Smooth muscle cell of the brain vasculature (primary cell): Measurements from ENCODE around the gene RNF19B.

Experiments
- DNase-seq: peaks from one replicate; pipeline ENCODE4 v3.0.0-alpha.2; 2012; ENCODE audit warnings: low read depth, low spot score

Gene RNF19B

GRCh38 chr1:32901823-32902534, 62.6 kb downstream of the RNF19B start:
- no peak for DNase-seq

- DNase-seq = no peak
These were observed 63.4 kb downstream of the RNF19B start, which contains the start of gene TMEM54 for GRCh38 chr1:32900956-32901822. TMEM54 (minus strand) TSS chr1:32901389; CDS start chr1:32901238, 151 bp downstream.

GRCh38 chr1:32900371-32900955, 64.1 kb downstream of the RNF19B start:
- no peak for DNase-seq

GRCh38 chr1:32899586-32900296, 64.9 kb downstream of the RNF19B start:
- DNase-seq = no peak

GRCh38 chr1:32898958-32899357, 65.7 kb downstream of the RNF19B start:
- DNase-seq = no peak

- DNase-seq = no peak
These were observed 66.6 kb downstream of the RNF19B start for GRCh38 chr1:32898056-32898455.

- DNase-seq = no peak
These were observed 67.2 kb downstream of the RNF19B start for GRCh38 chr1:32897082-32898049.

GRCh38 chr1:32896451-32896850, 68.2 kb downstream of the RNF19B start:
- no peak for DNase-seq

- DNase-seq = no peak
These were observed 69.0 kb downstream of the RNF19B start for GRCh38 chr1:32895325-32896215.

GRCh38 chr1:32894681-32895080, 69.9 kb downstream of the RNF19B start:
- DNase-seq = no peak

- DNase-seq = no peak
These were observed 70.5 kb downstream of the RNF19B start for GRCh38 chr1:32894019-32894600.

GRCh38 chr1:32893198-32894018, 71.2 kb downstream of the RNF19B start:
- DNase-seq = no peak

GRCh38 chr1:32892368-32893197, 72.0 kb downstream of the RNF19B start:
- no peak for DNase-seq

GRCh38 chr1:32891630-32892029, 73.0 kb downstream of the RNF19B start:
- DNase-seq = no peak

GRCh38 chr1:32891241-32891570, 73.4 kb downstream of the RNF19B start:
- DNase-seq = no peak

- DNase-seq = no peak
These were observed 73.9 kb downstream of the RNF19B start for GRCh38 chr1:32890516-32891240.

GRCh38 chr1:32889731-32890278, 74.8 kb downstream of the RNF19B start:
- DNase-seq = no peak
